WERI-Rb-1 (cell line): Measurements from ENCODE around the gene RBM44.
"Not testable (repeated sequence)": the region's sequence is repeated elsewhere in the genome, so short reads cannot be mapped to it uniquely, and the experiment has no call there.

Experiments
- DNase-seq: peaks from one replicate; pipeline ENCODE4 v3.0.0-alpha.2; 2020
- H3K27ac ChIP-seq: fragments of 250-450 bp; sonication (Bioruptor Pico); 2 replicates; pipeline ENCODE4 v1.5.1; 2020; ENCODE audit warnings: mild to moderate bottlenecking, moderate library complexity
- H3K27me3 ChIP-seq: fragments of 250-450 bp; sonication (Bioruptor Pico); 2 replicates; pipeline ENCODE4 v1.5.1; 2021; ENCODE audit warnings: mild to moderate bottlenecking, low read depth, moderate library complexity; ENCODE audit not compliant: insufficient read depth, severe bottlenecking
- H3K36me3 ChIP-seq: fragments of 250-450 bp; sonication (Bioruptor Pico); 2 replicates; pipeline ENCODE4 v1.5.1; 2020; ENCODE audit warnings: mild to moderate bottlenecking, moderate library complexity
- H3K4me3 ChIP-seq: 2 replicates; pipeline ENCODE4 v1.5.1; 2011; ENCODE audit warnings: low read depth, mild to moderate bottlenecking, control low read depth, low read length
- H3K9me3 ChIP-seq: fragments of 250-450 bp; sonication (Bioruptor Pico); 2 replicates; pipeline ENCODE4 v1.5.1; 2021; ENCODE audit warnings: mild to moderate bottlenecking, moderate library complexity; ENCODE audit not compliant: severe bottlenecking
- CTCF ChIP-seq: IDR thresholded peaks from 2 replicates; pipeline ENCODE4 v1.5.1; 2011; ENCODE audit warnings: low read depth, mild to moderate bottlenecking, control low read depth, inconsistent platforms, low read length

RBM44 gene

GRCh38 chr2:237763812-237764211 lies 34.8 kb upstream of the RBM44 start:
- no peaks in the 10 kb centered on the region for H3K27me3 ChIP-seq
- no peak overlapping the region for H3K4me3 ChIP-seq
- no peak overlapping the region for H3K27ac ChIP-seq
- no peak for TF ChIP-seq CTCF
- H3K36me3 ChIP-seq = peaks cover 6% of the 10 kb centered on the region
- DNase-seq = no peak
- H3K9me3 ChIP-seq = no peaks in the 10 kb centered on the region

GRCh38 chr2:237765122-237765521 lies 33.5 kb upstream of the RBM44 start:
- not testable (repeated sequence) for H3K27ac ChIP-seq, H3K36me3 ChIP-seq, H3K4me3 ChIP-seq, H3K9me3 ChIP-seq, H3K27me3 ChIP-seq, DNase-seq

- no peaks in the 10 kb centered on the region for H3K27me3 ChIP-seq
- no peaks in the 10 kb centered on the region for H3K9me3 ChIP-seq
- no peak overlapping the region for H3K4me3 ChIP-seq
- no peak overlapping the region for H3K27ac ChIP-seq
- no peaks in the 10 kb centered on the region for H3K36me3 ChIP-seq
- DNase-seq = no peak
- no peak for TF ChIP-seq CTCF
Measured at GRCh38 chr2:237765875-237766274, 32.7 kb upstream of the RBM44 start.

GRCh38 chr2:237766340-237766739 lies 32.2 kb upstream of the RBM44 start:
- TF ChIP-seq CTCF = no peak
- H3K36me3 ChIP-seq = no peaks in the 10 kb centered on the region

GRCh38 chr2:237772513-237772912 lies 26.1 kb upstream of the RBM44 start:
- Histone ChIP-seq H3K36me3 (no peaks in the 10 kb centered on the region), H3K4me3 (no peak overlapping the region), H3K27me3 (no peaks in the 10 kb centered on the region), H3K27ac (no peak overlapping the region), H3K9me3 (no peaks in the 10 kb centered on the region)
- no peak for TF ChIP-seq CTCF
- no peak for DNase-seq

More at GRCh38 chr2:237766340-237766739, 32.2 kb upstream of the RBM44 start:
- Histone ChIP-seq H3K27ac (no peak overlapping the region), H3K27me3 (no peaks in the 10 kb centered on the region), H3K4me3 (no peak overlapping the region), H3K9me3 (no peaks in the 10 kb centered on the region)
- DNase-seq = no peak

- Histone ChIP-seq H3K27me3 (no peaks in the 10 kb centered on the region), H3K4me3 (no peak overlapping the region), H3K27ac (no peak overlapping the region), H3K9me3 (no peaks in the 10 kb centered on the region), H3K36me3 (no peaks in the 10 kb centered on the region)
- DNase-seq = no peak
- no peak for TF ChIP-seq CTCF
Measured at GRCh38 chr2:237773826-237774225, 24.8 kb upstream of the RBM44 start.
